ENCODE data around the gene ZNF205. TPM values are rescaled to one million over a fixed set of nuclear protein-coding genes. Genes with fewer than 3 reads are reported as not detected.

Gene ZNF205
- total RNA-seq, 6 experiments from 2014 or later, result 4.0 to 8.4 (median 5.4) TPM

DNA sequence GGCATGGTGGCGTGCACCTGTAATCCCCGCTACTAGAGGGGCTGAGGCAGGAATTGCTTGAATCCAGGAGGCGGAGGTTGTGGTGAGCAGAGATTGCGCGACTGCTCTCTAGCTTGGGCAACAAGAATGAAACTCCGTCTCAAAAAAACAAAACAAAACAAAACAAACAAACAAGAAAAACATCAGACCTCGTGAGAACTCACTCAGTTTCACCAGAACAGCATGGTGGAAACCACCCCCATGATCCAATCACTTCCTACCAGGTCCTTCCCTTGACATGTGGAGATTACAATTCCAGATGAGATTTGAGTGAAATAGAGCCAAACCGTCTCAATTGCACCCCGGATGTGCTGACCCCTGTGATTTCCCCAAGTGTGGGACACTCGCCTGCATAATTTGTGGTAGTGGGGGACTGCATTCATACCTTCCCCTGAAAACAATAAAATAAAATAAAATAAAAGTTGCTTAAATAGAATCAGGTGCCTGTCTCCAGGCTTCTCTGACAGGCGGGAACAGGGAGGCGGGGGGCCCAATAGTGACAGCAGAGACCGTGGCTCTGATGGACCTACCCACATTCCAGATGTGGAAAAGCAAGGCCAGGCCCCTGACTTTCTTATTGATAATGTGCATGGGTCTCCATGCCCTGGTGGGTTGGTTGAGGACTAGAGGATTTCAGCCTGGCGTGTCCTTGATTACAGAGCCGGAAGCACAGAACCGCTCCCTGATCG is 26.4 kb upstream of the ZNF205 start:
- ATAC-seq (no peak), DNase-seq (no peak)
- WGBS (ENCODE audit: insufficient coverage, low coverage, low lambda C conversion rate, missing lambda C conversion rate), result 63% methylated on average over 8 of the region's 17 CpGs
- peak overlapping the region in 2 of 3 donors; percentile 12 to 34 for H3K4me3 ChIP-seq
- H3K9me3 ChIP-seq, result no peaks in the 10 kb centered on the region
- H3K4me1 ChIP-seq, result no peaks in the 10 kb centered on the region
- peak overlapping the region in 2 of 3 donors; percentile 43 to 65 for H3K27ac ChIP-seq
- H3K36me3 ChIP-seq, result no peaks in the 10 kb centered on the region
- TF ChIP-seq, protein P1, sequence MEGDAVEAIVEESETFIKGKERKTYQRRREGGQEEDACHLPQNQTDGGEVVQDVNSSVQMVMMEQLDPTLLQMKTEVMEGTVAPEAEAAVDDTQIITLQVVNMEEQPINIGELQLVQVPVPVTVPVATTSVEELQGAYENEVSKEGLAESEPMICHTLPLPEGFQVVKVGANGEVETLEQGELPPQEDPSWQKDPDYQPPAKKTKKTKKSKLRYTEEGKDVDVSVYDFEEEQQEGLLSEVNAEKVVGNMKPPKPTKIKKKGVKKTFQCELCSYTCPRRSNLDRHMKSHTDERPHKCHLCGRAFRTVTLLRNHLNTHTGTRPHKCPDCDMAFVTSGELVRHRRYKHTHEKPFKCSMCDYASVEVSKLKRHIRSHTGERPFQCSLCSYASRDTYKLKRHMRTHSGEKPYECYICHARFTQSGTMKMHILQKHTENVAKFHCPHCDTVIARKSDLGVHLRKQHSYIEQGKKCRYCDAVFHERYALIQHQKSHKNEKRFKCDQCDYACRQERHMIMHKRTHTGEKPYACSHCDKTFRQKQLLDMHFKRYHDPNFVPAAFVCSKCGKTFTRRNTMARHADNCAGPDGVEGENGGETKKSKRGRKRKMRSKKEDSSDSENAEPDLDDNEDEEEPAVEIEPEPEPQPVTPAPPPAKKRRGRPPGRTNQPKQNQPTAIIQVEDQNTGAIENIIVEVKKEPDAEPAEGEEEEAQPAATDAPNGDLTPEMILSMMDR (IDR thresholded peaks at IDR 0.05), result no peak
- no peak for TF ChIP-seq POLR2A (IDR thresholded peaks at IDR 0.05)
- intact Hi-C loops (cut with DNase I), result no loop called here
- H3K27me3 ChIP-seq, result no peaks in the 10 kb centered on the region

DNA sequence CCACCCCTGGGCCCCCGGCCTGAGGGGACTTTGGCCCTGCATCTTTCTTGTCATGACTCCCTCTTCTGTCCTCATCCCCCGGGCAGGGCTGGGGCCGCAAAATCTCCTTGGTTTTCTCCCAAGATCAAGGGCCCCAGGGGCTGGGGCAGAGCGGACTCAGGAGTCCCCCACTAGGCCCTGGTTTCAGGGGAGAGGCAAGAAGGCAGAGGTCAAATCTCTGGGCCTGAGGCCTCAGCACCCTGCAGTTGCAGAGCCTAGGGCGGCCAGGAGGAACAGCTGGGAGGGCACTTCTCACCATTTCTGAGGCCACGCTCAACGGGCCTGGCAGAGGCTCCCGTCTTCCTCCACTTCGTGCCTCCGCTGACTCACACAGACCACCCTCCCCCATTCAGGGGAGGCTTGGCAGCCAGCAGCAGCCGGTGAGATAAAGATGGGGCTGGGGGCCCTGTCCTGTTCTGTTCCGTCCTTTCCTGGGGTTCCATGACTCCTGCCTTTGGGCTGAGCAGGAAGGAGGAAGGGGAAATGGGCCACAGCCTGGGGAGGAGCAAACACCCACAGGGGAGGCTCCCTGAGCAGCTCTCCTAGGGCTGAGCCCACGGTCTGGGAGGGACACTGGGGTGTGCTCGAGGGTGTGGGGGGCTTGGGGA is 25.7 kb upstream of the ZNF205 start:
- no peaks in the 10 kb centered on the region for H3K27me3 ChIP-seq
- peak overlapping the region in 2 of 3 donors; percentile 12 to 34 for H3K4me3 ChIP-seq
- no peak for DNase-seq
- no peaks in the 10 kb centered on the region for H3K9me3 ChIP-seq
- TF ChIP-seq, protein P1 (IDR thresholded peaks at IDR 0.05), result no peak
- TF ChIP-seq POLR2A (IDR thresholded peaks at IDR 0.05), result no peak
- intact Hi-C loops (cut with DNase I), result no loop called here
- peak; percentile 59 to 77 (median 71) for ATAC-seq
- H3K27ac ChIP-seq, result peak overlapping the region in 2 of 3 donors; percentile 43 to 65
- no peaks in the 10 kb centered on the region for H3K36me3 ChIP-seq
- 93% methylated on average over 3 of the region's 14 CpGs for WGBS (ENCODE audit: insufficient coverage, low coverage, low lambda C conversion rate, missing lambda C conversion rate)
- H3K4me1 ChIP-seq, result no peaks in the 10 kb centered on the region

DNA sequence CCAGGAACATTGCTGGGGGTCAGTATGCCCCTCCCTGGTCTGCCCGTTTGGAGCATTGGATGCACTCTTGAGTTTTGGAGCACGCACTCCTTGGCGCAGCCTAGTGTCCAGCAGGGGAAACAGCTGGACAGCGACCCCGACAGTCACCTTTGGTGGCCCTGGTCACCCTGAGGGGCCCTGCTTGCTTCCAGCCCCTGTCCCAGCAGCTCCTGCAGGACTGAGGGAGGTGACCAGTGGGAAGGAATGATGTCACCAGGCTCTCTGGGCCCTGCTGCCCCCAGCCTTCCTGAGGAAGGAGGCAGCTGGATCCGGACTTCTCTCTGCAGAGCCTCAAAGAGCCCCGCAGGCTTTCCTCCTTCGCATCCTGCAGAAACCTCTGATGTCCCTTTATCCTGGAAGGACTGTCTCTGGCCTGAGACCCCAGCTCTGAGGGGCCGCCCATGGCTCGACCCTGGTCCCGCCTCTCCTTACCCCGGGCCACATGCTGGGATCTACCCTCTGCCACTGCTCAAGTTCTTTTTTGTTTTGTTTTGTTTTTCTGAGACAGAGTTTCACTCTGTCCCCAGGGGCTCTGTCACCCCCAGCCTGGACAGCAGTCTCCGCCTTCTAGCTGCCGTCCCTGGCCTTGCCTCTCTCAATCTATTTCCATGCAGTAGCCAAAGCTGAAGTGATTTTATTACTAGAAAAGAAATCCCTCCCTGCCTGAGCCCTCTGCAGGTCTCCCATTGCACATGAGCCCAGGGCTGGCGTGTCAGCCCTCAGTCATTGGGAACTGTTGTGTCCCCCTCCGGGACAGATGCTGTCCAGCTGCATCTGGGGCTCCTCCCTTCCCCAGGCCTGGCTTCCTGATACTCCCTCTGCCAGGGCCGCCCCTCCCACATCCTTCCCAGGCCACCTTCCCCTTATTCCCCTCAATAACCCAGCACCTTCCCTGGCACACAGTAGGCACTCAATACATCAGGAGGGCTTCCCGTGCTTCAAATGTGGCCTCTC is 24.8 kb upstream of the ZNF205 start:
- peak overlapping the region in 2 of 3 donors; percentile 43 to 65 for H3K27ac ChIP-seq
- TF ChIP-seq, protein P1 (IDR thresholded peaks at IDR 0.05), result peak; percentile 13 to 40 (median 24)
- no peak for TF ChIP-seq POLR2A (IDR thresholded peaks at IDR 0.05)
- no peaks in the 10 kb centered on the region for H3K4me1 ChIP-seq
- intact Hi-C loops (cut with DNase I), result no loop called here
- ATAC-seq, result peak; percentile 82 to 87 (median 85)
- H3K27me3 ChIP-seq, result no peaks in the 10 kb centered on the region
- peak overlapping the region in 2 of 3 donors; percentile 12 to 34 for H3K4me3 ChIP-seq
- H3K36me3 ChIP-seq, result no peaks in the 10 kb centered on the region
- WGBS (ENCODE audit: insufficient coverage, low coverage, low lambda C conversion rate, missing lambda C conversion rate), result 44% methylated on average over 7 of the region's 18 CpGs
- no peaks in the 10 kb centered on the region for H3K9me3 ChIP-seq
- peak in 2 of 3 donors; percentile 68 to 70 for DNase-seq

DNA sequence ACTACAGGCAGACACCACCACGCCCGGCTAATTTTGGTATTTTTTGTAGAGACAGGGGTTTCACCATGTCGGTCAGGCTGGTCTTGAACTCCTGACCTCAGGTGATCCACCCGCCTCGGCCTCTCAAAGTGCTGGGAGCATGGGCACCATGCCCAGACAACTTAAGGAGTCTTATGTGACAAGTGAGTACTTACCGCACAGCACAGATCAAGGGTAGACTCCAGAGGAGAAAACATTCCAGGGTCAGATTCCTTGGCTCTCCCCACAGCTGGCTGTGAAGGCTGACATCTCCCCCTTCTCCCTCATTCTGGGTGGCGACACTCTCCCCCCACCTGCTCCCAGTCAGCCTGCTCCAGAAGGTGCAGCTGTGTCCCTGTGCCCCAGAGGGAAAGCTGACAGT is 23.9 kb upstream of the ZNF205 start:
- no peak overlapping the region for H3K4me3 ChIP-seq
- WGBS (ENCODE audit: insufficient coverage, low coverage, low lambda C conversion rate, missing lambda C conversion rate), result 78% methylated on average over 4 of the region's 7 CpGs
- H3K4me1 ChIP-seq, result no peaks in the 10 kb centered on the region
- intact Hi-C loops (cut with DNase I), result no loop called here
- H3K27me3 ChIP-seq, result no peaks in the 10 kb centered on the region
- H3K27ac ChIP-seq, result no peak overlapping the region
- no peak for ATAC-seq
- no peaks in the 10 kb centered on the region for H3K9me3 ChIP-seq
- no peaks in the 10 kb centered on the region for H3K36me3 ChIP-seq
- TF ChIP-seq, protein P1 (IDR thresholded peaks at IDR 0.05), result no peak
- no peak for TF ChIP-seq POLR2A (IDR thresholded peaks at IDR 0.05)
- DNase-seq, result no peak

Measured in right lobe of liver (tissue), 6 donors.